GM18505 (cell line): ENCODE results near the gene CYP4V2.

Source experiments
- ATAC-seq: cut with Tn5 transposase; IDR thresholded peaks from one replicate; pipeline ENCODE4 v1.9.1; 2021; ENCODE audit not compliant: unreplicated experiment
- POLR2A ChIP-seq: IDR thresholded peaks from 4 replicates; pipeline ENCODE4 v1.6.1; 2011; ENCODE audit warnings: borderline replicate concordance; ENCODE audit not compliant: insufficient read depth, insufficient read length; ENCODE audit errors: extremely low read depth

Gene CYP4V2

DNA sequence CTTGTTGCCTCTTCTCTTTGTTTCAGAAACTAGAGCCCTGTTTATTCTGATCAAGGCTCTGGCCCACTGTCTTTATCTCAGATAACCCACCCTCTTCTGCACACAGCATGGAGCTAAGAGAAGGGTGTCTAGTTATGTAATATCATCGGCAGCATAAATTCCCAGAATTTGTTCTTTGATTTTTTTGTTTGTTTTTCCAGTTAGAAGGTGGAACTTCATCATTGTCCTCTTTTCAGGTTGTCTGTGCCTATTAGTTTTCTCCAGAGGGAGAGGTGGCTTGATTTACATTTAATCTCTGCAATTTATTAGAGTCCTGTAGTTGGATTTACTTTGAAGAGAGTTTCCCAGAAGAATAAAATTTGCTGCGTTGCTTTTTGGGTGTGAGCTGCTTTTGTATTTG, 59.4 kb downstream of the CYP4V2 start:
- no peak for ATAC-seq
- no peak for TF ChIP-seq POLR2A

DNA sequence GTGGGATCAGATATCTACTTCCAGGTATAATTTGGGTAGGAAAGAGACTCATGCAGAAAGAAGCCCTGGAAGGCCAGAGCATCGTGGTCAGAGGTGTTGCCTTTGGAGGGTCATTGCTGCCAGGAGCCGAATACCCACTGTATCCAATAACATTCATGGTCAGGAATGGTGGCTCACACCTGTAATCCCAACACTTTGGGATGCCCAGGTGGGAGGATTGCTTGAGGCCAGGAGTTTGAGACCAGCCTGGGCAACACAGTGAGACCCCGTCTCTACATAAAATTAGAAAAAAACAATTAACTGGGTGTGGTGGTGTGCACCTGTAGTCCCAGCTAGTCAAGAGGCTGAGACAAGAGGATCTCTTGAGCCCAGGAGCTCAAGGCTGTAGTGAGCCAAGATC, 63.8 kb downstream of the CYP4V2 start:
- TF ChIP-seq POLR2A, result no peak
- no peak for ATAC-seq

- ATAC-seq, result no peak
- no peak for TF ChIP-seq POLR2A
Measured at GRCh38 chr4:186258216-186258811, 66.9 kb downstream of the CYP4V2 start.

DNA sequence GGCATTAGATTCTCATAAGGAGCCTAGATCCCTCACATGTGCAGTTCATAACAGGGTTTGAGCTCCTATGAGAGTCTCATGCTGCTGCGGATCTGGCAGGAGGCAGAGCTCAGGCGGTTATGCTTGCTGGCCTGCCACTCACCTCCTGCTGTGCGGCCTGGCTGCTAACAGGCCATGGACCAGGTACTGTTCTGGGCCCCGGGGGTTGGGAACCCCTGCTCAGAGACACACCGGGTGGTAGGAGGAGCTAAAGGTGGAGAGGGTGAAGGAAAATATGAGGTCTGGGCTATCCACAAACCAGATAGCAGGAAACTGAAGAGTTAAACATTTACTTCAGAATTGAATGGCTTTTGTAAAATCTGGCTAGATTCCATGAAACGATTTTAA, 68.7 kb downstream of the CYP4V2 start:
- no peak for ATAC-seq
- TF ChIP-seq POLR2A, result no peak
